ENCODE results near the gene CNIH4.

Gene CNIH4

GRCh38 chr1:224390517-224390916, 33.8 kb downstream of the CNIH4 start:
- no peak for TF ChIP-seq CTCF (conservative IDR thresholded peaks at IDR 0.05)
- H3K27ac ChIP-seq = no peak overlapping the region

- no peak overlapping the region for H3K27ac ChIP-seq
- no peak for TF ChIP-seq CTCF (conservative IDR thresholded peaks at IDR 0.05)
These were observed 36.0 kb downstream of the CNIH4 start for GRCh38 chr1:224392411-224393249.

DNA sequence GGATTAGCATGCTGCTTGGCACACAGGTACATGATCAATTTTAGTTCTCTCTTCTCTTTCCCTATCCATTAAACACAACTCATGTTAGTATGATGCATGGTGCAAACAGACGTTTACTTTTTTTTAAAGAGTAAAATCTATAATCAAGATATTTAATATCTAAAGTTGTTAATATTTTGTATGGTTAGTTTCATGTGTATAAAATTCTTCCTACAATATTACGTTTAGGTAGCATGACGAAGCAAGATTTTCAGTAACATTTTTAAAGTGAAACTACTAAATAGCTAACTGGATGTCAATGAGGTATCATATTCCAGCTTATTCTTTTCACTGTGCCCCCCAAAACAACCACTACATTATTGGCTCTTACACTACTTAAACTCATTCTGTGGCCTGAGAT, 36.6 kb downstream of the CNIH4 start:
- no peak overlapping the region for H3K27ac ChIP-seq
- no peak for TF ChIP-seq CTCF (conservative IDR thresholded peaks at IDR 0.05)

GRCh38 chr1:224399887-224400286, 43.2 kb downstream of the CNIH4 start:
- H3K27ac ChIP-seq = no peak overlapping the region
- no peak for TF ChIP-seq CTCF (conservative IDR thresholded peaks at IDR 0.05)

DNA sequence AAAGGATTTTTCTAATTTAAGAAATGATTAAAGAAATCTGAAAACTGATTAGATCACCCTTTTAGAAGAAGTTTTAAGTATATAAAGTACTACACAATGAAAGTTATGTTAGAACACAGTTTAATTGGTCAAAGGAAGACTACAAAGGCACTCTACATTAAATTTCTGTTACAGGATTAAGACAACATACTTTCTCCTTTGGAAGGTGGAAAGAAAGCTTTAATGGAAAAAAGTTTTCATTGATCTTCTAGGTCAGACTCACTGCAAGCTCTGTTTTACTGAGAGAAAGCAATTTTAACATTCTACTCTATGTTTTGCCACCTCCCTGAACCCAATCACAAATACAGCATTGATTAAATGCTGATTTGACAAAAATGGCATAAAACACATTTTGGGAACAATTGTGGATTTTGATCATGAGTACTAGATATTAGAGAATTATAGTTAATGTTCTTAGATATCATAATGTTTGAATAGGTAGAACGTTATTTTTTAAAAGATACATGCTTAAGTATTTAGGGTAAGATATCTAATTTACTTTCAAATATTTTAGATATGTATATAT, 45.9 kb downstream of the CNIH4 start:
- TF ChIP-seq CTCF (conservative IDR thresholded peaks at IDR 0.05) = no peak
- H3K27ac ChIP-seq = no peak overlapping the region

- no peak overlapping the region for H3K27ac ChIP-seq
- TF ChIP-seq CTCF (conservative IDR thresholded peaks at IDR 0.05) = no peak
These were observed 48.4 kb downstream of the CNIH4 start for GRCh38 chr1:224404916-224405603.

- no peak overlapping the region for H3K27ac ChIP-seq
- TF ChIP-seq CTCF (conservative IDR thresholded peaks at IDR 0.05) = no peak
These were observed 48.9 kb downstream of the CNIH4 start for GRCh38 chr1:224405604-224405970.
